ENCODE measurements around the gene ANAPC13. TPM values are rescaled to one million over a fixed set of nuclear protein-coding genes. Genes with fewer than 3 reads are reported as not detected.

Gene ANAPC13
- total RNA-seq, 1 experiment from 2014 or later, result 68.8 TPM

- ATAC-seq, result no peak
- H3K27me3 ChIP-seq (ENCODE audit: control insufficient read depth, insufficient read depth, low read length), result no peaks in the 10 kb centered on the region
- H3K4me3 ChIP-seq (ENCODE audit: low read depth in 2 of 2, low read length in 2 of 2), result no peak overlapping the region
- DNase-seq (ENCODE audit: low read depth, low spot score), result no peak
- H3K36me3 ChIP-seq (ENCODE audit: control insufficient read depth, insufficient read depth, low read length), result no peaks in the 10 kb centered on the region
- in situ Hi-C loops (cut with HindIII; ENCODE audit: low pct_unique_long_range_greater_than_20kb, low sequenced_read_pairs) (no loop called here), intact Hi-C loops (cut with micrococcal nuclease; ENCODE audit: unreplicated experiment) (no loop called here)
- H3K4me1 ChIP-seq (ENCODE audit: control insufficient read depth, insufficient read depth, low read length), result no peaks in the 10 kb centered on the region
- no TSS peak for BruUV-seq (replicated peaks)
- ChIA-PET POLR2A (no interaction called here), CTCF (no interaction called here)
- H3K9me3 ChIP-seq (ENCODE audit: control insufficient read depth, insufficient read depth, low read depth, low read length), result no peaks in the 10 kb centered on the region; the same call in 1 of the 2 replicates
- no peak overlapping the region for H3K27ac ChIP-seq (ENCODE audit: low read length)
- no peak for TF ChIP-seq POLR2AphosphoS5 (IDR thresholded peaks at IDR 0.05; ENCODE audit: low read depth, low read length)
Measured at GRCh38 chr3:134525293-134525692, 39.5 kb upstream of the ANAPC13 start.

GRCh38 chr3:134522541-134522940 is 36.8 kb upstream of the ANAPC13 start:
- no peak for ATAC-seq
- POLR2A ChIA-PET, result no interaction called here
- CTCF ChIA-PET, result no interaction called here
- intact Hi-C loops (cut with micrococcal nuclease; ENCODE audit: unreplicated experiment), result no loop called here
- BruUV-seq (replicated peaks), result no TSS peak
- no peak for TF ChIP-seq SIN3A (IDR thresholded peaks at IDR 0.05; ENCODE audit: borderline replicate concordance, insufficient read depth, low read depth, low read length)
- TF ChIP-seq TCF7L2 (IDR thresholded peaks at IDR 0.05; ENCODE audit: low read depth, low read length), result no peak
- no peak for TF ChIP-seq REST (IDR thresholded peaks at IDR 0.05; ENCODE audit: insufficient read depth in 1 of 2, low read depth in 2 of 2, low read length in 1 of 2)
- no peak for TF ChIP-seq CTCF (IDR thresholded peaks at IDR 0.05)
- TF ChIP-seq POLR2AphosphoS5 (IDR thresholded peaks at IDR 0.05; ENCODE audit: low read depth, low read length), result no peak
- Histone ChIP-seq H3K4me1 (ENCODE audit: control insufficient read depth, insufficient read depth, low read length) (no peaks in the 10 kb centered on the region), H3K27ac (ENCODE audit: low read length) (no peak overlapping the region), H3K36me3 (ENCODE audit: control insufficient read depth, insufficient read depth, low read length) (no peaks in the 10 kb centered on the region), H3K9me3 (ENCODE audit: control insufficient read depth, insufficient read depth, low read depth, low read length) (peaks cover 3% of the 10 kb centered on the region; the same call in 1 of the 2 replicates), H3K27me3 (ENCODE audit: control insufficient read depth, insufficient read depth, low read length) (no peaks in the 10 kb centered on the region), H3K4me3 (ENCODE audit: low read depth in 2 of 2, low read length in 2 of 2) (no peak overlapping the region)
- no peak for DNase-seq (ENCODE audit: low read depth, low spot score)
- in situ Hi-C loops (cut with HindIII; ENCODE audit: low pct_unique_long_range_greater_than_20kb, low sequenced_read_pairs), result no loop called here

- Histone ChIP-seq H3K9me3 (ENCODE audit: control insufficient read depth, insufficient read depth, low read depth, low read length) (peaks cover 3% of the 10 kb centered on the region; the same call in 1 of the 2 replicates), H3K27me3 (ENCODE audit: control insufficient read depth, insufficient read depth, low read length) (no peaks in the 10 kb centered on the region), H3K4me1 (ENCODE audit: control insufficient read depth, insufficient read depth, low read length) (no peaks in the 10 kb centered on the region), H3K27ac (ENCODE audit: low read length) (no peak overlapping the region), H3K4me3 (ENCODE audit: low read depth in 2 of 2, low read length in 2 of 2) (no peak overlapping the region), H3K36me3 (ENCODE audit: control insufficient read depth, insufficient read depth, low read length) (no peaks in the 10 kb centered on the region)
- TF ChIP-seq SIN3A (IDR thresholded peaks at IDR 0.05; ENCODE audit: borderline replicate concordance, insufficient read depth, low read depth, low read length), result no peak
- no peak for TF ChIP-seq TCF7L2 (IDR thresholded peaks at IDR 0.05; ENCODE audit: low read depth, low read length)
- TF ChIP-seq CTCF (IDR thresholded peaks at IDR 0.05), result no peak
- no peak for TF ChIP-seq REST (IDR thresholded peaks at IDR 0.05; ENCODE audit: insufficient read depth in 1 of 2, low read depth in 2 of 2, low read length in 1 of 2)
- no peak for TF ChIP-seq POLR2AphosphoS5 (IDR thresholded peaks at IDR 0.05; ENCODE audit: low read depth, low read length)
- no peak for ATAC-seq
- ChIA-PET CTCF (no interaction called here), POLR2A (no interaction called here)
- intact Hi-C loops (cut with micrococcal nuclease; ENCODE audit: unreplicated experiment), result no loop called here
- no peak for DNase-seq (ENCODE audit: low read depth, low spot score)
- in situ Hi-C loops (cut with HindIII; ENCODE audit: low pct_unique_long_range_greater_than_20kb, low sequenced_read_pairs), result no loop called here
- BruUV-seq (replicated peaks), result no TSS peak
Measured at GRCh38 chr3:134517791-134518190, 32.0 kb upstream of the ANAPC13 start.
